ENCODE results near the gene FOXO1.

Gene FOXO1

DNA sequence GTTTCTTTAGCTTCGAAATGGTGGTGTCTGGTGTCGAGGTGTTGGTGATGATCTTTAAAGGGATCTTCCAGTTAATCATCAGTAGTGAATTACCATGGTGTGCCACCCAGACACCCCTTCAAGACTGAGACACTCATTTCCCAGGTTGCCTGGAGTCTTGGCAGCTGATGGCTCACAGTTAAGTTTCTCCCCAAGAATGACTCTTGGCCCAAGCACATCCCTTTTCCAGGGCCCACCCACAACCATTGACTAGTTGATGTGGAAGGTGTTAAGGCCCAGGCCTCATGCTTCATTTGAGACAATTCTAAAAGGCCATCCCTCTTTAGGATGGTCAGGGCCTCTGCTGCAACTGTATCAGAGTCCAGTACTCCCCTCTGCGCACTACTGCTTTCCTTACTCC, 145.5 kb downstream of the FOXO1 start:
- DNase-seq (ENCODE audit: extremely low read depth, low read depth), result no peak
- TF ChIP-seq, protein P1, sequence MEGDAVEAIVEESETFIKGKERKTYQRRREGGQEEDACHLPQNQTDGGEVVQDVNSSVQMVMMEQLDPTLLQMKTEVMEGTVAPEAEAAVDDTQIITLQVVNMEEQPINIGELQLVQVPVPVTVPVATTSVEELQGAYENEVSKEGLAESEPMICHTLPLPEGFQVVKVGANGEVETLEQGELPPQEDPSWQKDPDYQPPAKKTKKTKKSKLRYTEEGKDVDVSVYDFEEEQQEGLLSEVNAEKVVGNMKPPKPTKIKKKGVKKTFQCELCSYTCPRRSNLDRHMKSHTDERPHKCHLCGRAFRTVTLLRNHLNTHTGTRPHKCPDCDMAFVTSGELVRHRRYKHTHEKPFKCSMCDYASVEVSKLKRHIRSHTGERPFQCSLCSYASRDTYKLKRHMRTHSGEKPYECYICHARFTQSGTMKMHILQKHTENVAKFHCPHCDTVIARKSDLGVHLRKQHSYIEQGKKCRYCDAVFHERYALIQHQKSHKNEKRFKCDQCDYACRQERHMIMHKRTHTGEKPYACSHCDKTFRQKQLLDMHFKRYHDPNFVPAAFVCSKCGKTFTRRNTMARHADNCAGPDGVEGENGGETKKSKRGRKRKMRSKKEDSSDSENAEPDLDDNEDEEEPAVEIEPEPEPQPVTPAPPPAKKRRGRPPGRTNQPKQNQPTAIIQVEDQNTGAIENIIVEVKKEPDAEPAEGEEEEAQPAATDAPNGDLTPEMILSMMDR (IDR thresholded peaks at IDR 0.05; ENCODE audit: low read depth, low read length), result no peak

DNA sequence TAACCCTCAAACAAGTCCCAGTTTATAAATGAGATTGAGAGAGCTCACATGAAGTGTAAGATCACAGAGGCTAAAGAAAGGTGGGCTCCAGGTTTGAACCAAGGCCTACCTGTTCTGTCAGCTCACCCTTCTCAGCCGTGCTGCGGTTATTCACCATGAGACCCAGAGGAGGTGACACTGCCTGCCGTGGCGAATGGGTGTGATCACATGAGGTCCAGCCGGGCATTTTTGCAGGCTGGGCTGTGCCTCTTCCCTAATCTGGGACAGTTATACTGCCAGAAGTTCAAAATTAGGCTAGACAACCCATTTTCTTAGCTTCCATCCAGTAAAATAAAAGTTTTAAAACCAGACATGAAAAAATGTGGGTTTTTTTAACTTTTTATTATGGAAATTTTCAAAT, 146.8 kb downstream of the FOXO1 start:
- TF ChIP-seq, protein P1 (IDR thresholded peaks at IDR 0.05; ENCODE audit: low read depth, low read length), result no peak
- DNase-seq (ENCODE audit: extremely low read depth, low read depth), result no peak

DNA sequence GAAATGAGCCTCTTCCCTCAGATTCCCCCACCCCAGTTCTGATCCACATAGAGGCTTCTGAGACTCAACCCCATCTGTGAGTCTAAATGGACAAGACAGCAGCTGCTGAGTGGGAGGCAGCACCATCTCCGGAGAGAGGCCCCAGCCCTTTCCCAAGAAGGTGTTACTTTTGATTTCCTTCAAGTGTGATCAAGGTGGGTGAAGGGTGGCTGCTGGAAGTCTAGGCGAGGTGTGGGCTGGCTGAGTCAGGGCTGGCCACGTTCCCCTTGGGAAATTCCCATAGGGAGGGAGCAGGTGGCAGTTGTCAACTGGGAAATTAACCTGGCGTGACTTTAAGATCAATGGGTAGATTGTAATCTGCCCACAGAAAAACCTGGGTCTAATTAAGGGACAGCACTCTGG, 148.0 kb downstream of the FOXO1 start:
- TF ChIP-seq, protein P1 (IDR thresholded peaks at IDR 0.05; ENCODE audit: low read depth, low read length), result no peak
- DNase-seq (ENCODE audit: extremely low read depth, low read depth), result no peak

DNA sequence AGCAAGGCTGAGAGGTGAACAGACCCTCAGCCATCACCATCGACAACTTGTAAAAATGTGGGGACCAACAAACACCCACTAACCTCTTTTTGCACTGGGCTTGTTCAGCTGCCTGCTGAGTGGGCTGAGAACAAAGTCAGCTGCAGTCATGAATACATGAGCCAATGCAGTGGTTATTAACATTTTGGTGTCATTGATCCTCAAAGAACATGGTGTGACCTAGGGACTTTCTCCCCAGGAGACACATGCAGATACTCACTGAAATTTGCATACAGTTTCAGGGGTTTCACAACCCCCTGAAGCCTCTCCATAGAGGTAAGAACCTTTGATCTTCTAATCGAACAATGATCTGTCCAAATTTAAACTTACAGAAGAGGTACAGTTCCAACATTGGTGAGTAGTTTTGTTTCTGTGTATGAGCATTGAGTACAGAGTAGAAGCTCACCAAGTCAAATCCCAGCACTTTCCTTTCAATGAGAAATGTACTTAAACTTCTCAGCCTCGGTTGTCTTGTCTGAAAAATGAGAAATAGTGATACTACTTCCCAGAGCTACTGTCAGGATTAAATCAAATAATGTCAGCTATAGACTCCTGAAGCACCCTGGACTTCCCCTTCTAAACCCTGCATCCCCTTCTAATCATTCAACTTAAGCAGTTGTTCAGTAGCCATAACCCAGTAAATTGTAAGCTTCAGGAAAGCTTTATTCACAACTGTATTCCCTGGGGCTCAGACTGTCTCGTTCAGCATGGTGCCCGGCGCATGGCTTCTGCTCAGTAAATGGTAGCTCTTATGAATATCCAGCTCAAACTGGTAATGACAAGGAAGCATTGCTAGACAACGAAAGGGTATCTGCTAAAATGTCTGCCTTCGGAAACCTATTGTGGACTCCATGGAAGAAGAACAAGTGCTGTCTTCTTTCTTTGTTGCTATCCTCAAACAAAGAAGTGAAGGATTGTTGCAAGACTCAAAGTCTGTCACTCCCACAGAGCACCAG, 148.7 kb downstream of the FOXO1 start:
- TF ChIP-seq, protein P1 (IDR thresholded peaks at IDR 0.05; ENCODE audit: low read depth, low read length), result no peak
- DNase-seq (ENCODE audit: extremely low read depth, low read depth), result no peak

DNA sequence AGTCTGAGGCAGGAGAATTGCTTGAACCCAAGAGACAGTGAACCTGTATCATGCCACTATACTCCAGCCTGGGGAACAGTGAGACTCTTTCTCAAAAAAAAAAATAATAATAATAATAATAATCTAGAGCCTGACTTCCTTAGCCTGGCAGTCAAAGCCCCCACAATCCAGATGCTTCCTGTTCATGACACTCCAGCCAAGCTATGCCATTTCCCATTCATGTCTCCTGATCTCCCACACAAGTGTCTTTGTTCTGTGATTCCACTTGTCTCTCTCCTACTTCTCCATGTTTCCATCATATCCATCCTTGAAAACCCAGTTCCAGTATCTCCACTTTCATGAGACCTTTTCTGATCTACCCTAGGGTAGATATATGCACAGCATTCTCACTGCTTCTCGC, 150.7 kb downstream of the FOXO1 start:
- TF ChIP-seq, protein P1 (IDR thresholded peaks at IDR 0.05; ENCODE audit: low read depth, low read length), result no peak

DNA sequence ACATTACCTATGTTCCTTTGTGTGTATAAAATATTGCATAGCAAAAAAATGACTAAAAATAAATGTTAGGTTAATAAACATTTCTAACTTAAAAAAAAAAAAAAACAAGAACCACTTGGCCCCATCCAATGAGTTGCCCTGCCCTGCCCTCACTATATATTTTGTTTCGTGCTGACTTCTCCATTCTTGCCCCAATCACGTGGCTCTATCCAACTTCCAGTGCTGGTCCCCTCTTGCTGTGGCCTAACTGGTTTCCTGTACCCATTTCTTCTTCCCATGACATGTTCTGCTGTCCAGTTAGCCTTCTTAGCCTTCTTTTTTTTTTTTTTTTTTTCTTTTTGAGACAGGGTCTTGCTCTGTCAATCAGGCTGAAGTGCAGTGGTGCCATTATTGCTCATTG, 151.6 kb downstream of the FOXO1 start:
- TF ChIP-seq, protein P1 (IDR thresholded peaks at IDR 0.05; ENCODE audit: low read depth, low read length), result no peak
- no peak for DNase-seq (ENCODE audit: extremely low read depth, low read depth)

More for the DNA sequence above, 150.7 kb downstream of the FOXO1 start:
- DNase-seq (ENCODE audit: extremely low read depth, low read depth), result no peak

DNA sequence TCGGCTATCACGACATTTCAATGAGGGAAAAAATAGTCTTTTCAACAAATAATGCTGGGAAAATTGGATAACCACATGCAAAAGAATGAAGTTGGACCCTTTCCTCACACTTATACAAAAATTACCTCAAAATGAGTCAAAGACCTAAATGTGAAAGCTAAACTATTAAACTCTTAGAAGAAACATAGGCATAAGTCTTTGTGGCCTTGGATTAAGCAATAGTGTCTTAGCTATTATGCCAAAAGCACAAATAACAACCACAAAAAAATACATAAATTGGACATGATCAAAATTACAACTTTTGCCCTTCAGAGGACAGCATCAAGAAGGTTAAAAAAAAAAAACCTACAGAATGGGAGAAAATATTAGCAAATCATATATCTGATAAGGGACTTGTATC, 156.6 kb downstream of the FOXO1 start:
- no peak for DNase-seq (ENCODE audit: extremely low read depth, low read depth)
- TF ChIP-seq, protein P1 (IDR thresholded peaks at IDR 0.05; ENCODE audit: low read depth, low read length), result no peak

Measured in AG09319 (cell line).